ENCODE results near the gene DCXR.

Gene DCXR

GRCh38 chr17:81994593-81995462 lies 42.7 kb downstream of the DCXR start:
- DNase-seq, result no peak

DNA sequence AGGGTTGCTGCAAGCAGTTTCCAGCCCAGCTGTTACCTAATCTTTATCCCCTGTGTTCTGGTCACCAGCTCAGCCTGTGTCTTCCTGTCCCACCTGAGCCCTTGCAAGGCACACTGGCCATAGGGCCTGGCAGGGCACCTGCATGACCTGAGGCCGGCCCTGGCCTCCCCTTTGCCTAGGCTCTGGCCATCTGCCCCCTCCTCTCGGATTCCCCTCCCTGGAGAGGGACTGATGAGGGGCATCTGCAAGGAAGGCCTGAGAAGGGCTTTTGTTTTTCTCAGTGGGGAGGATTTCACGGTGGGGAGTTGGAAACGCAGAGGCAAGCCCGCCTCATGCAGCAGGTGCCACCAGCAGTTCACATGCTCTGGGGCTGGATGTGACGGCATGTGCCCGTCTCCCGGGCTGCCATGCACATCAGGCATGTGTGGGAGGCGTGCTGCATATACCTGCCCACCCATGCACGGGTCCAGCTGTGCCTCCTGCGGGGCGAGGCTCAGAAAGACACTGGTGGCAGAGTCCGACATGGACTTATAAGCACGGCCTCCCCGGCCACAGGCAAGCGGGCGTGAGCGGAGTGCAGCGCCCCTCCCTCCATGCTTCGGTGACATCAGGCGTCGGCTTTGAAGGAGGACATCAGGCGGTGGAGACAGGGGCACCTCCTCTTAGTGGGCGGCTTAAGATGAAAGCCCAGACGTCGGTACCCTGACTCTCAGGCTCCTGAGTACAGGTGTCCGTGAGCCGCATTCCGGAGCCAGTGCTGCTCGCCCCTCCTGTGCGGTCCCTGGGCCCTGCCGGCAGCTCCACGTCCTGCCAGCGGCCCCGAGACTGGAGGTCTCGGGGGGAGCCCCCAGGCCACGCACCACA lies 43.5 kb downstream of the DCXR start:
- DNase-seq, result no peak

GRCh38 chr17:81992306-81993102 lies 45.0 kb downstream of the DCXR start:
- no peak for DNase-seq

- peak; percentile 41 for DNase-seq
These were observed 45.7 kb downstream of the DCXR start for GRCh38 chr17:81991684-81992305.

DNA sequence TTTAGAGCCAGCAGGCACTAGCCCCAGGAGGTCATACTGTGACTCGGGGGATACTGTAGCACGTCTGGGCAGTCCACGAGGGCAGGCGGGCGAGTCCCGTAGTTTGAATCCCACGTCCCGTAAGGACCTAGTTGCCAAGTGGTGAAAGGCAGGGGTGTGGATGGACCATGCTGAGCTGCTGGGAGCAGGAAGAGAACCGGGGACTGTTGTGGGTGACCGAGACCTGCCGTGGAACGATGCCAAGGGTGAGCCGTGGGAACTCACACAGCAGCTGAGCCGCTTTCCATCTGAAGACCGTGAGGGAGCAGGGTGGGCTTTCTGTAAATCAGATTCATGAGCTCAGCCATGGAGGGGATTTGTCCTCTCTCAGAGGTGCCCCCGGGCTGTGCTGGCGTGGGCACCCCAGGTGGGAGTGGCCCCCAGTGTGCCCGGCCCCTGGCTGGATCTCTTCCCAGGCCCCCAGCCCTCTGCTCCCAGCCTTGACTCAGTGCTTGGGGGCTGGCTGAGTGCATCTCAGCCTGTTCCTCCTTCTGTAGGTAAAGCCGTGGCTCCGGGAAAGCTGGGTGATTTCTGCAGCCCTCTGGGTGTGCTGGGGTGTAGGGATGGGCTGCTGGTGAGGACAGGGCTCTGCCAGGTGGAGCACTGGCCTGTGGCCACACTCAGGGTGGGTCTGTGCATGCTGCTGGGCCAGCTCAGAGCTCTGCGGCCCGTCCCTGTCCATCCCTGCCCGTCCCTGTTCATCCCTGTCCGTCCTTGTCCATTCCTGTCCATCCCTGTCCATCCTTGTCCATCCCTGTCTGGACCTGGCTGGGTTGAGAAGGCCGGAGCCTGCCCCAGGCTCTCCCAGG lies 46.4 kb downstream of the DCXR start:
- no peak for DNase-seq

- DNase-seq, result no peak
These were observed 50.2 kb downstream of the DCXR start for GRCh38 chr17:81987161-81987770.

GRCh38 chr17:81986606-81987005 lies 50.9 kb downstream of the DCXR start:
- DNase-seq, result no peak

Data from NCI-H446 treated with DMSO at 0.1 percent for 48 hours (cell line).